HepG2 (cell line): Measurements from ENCODE around the gene NOS1AP. TPM values are rescaled to one million over a fixed set of nuclear protein-coding genes. Genes with fewer than 3 reads are reported as not detected.

ENCODE experiments used
- ATAC-seq: fragments of 200-7000 bp; cut with Tn5 transposase; 3 replicates; pipeline ENCODE4 v1.9.1; 2020; ENCODE audit warnings: mild to moderate bottlenecking, moderate library complexity
- BruUV-seq: library from RNA; stranded (reverse); fragments of 400-500 nt; replicated peaks from 2 replicates; lab custom pipeline; 2021; lab: Mats Ljungman, UMichigan
- CTCF ChIA-PET: fragments of 300-600 bp; formaldehyde crosslinking; extraction: SDS; loops from one replicate; lab custom pipeline; 2021; ENCODE audit warnings: low total read pairs, inconsistent platforms, low intra/inter-chr PET ratio; lab: Yijun Ruan, JAX
- POLR2A ChIA-PET: fragments of 350-600 bp; sonication (Branson Sonifier 250); formaldehyde crosslinking; loops from one replicate; lab custom pipeline; 2020; ENCODE audit warnings: antibody characterized with exemption, inconsistent platforms; lab: Yijun Ruan, JAX
- DNase-seq: peaks from one replicate; pipeline ENCODE4 v3.0.0-alpha.2; 2015; ENCODE audit warnings: low spot score
- FAIRE-seq: peaks from 3 replicates; lab custom pipeline; 2011; peaks lifted over from hg19 to GRCh38; lab: Jason Lieb, UNC
- H2AFZ ChIP-seq: one replicate; pipeline ENCODE4 v1.6.1; 2011; ENCODE audit warnings: low read length, inconsistent platforms
- H3K27ac ChIP-seq: fragments of 300-600 bp; 3 replicates; pipeline ENCODE4 v1.8.0; 2011; ENCODE audit warnings: mixed run types, mild to moderate bottlenecking, mixed read lengths, low read length, inconsistent platforms; ENCODE audit not compliant: insufficient read depth; ENCODE audit errors: extremely low read length
- H3K27me3 ChIP-seq, 2 experiments: fragments of 200-600 bp in 1 of 2; 2 replicates in 1 of 2; 3 replicates in 1 of 2; pipeline versions ENCODE4 v1.6.0 to v1.8.0; 2011; ENCODE audit warnings: low read length in 2 of 2, mild to moderate bottlenecking in 2 of 2, moderate library complexity in 2 of 2, inconsistent platforms in 1 of 2; ENCODE audit not compliant: insufficient read depth in 2 of 2, control insufficient read depth in 1 of 2
- H3K36me3 ChIP-seq, 2 experiments: fragments of 200-600 bp in 1 of 2; replicated peaks in 1 of 2; 2 replicates in 1 of 2; 3 replicates in 1 of 2; pipeline versions ENCODE4 v1.5.1 to v1.8.0; 2011; ENCODE audit warnings: low read length in 2 of 2, inconsistent platforms in 1 of 2; ENCODE audit not compliant: insufficient read depth in 2 of 2, control insufficient read depth in 1 of 2
- H3K4me1 ChIP-seq: 2 replicates; pipeline ENCODE4 v1.5.1; 2012; ENCODE audit warnings: low read length, inconsistent platforms; ENCODE audit not compliant: insufficient read depth
- H3K4me2 ChIP-seq: 2 replicates; pipeline ENCODE4 v1.6.0; 2011; ENCODE audit warnings: low read depth, low read length, inconsistent platforms
- H3K4me3 ChIP-seq, 3 experiments: fragments of 200-600 bp in 1 of 3; sonication (generic), shearing (Covaris generic) in 1 of 3; replicated peaks in 1 of 3; 2 replicates each; pipeline ENCODE4 v1.5.1; 2011 to 2016; ENCODE audit warnings: low read length in 3 of 3, inconsistent platforms in 2 of 3, low read depth in 2 of 3, mild to moderate bottlenecking in 2 of 3, control low read depth in 1 of 3, mixed read lengths in 1 of 3; ENCODE audit not compliant: insufficient read depth in 1 of 3
- H3K79me2 ChIP-seq: one replicate; pipeline ENCODE4 v1.6.1; 2011; ENCODE audit warnings: low read length, inconsistent platforms; ENCODE audit not compliant: insufficient read depth
- H3K9ac ChIP-seq: 2 replicates; pipeline ENCODE4 v1.6.0; 2011; ENCODE audit warnings: mild to moderate bottlenecking, low read depth, low read length, inconsistent platforms; ENCODE audit not compliant: insufficient read depth
- H3K9me3 ChIP-seq: 2 replicates; pipeline ENCODE4 v1.5.1; 2012; ENCODE audit warnings: mild to moderate bottlenecking, low read length
- H4K20me1 ChIP-seq: 2 replicates; pipeline ENCODE4 v1.6.0; 2011; ENCODE audit warnings: inconsistent platforms, mild to moderate bottlenecking, low read length, moderate library complexity; ENCODE audit not compliant: insufficient read depth
- ATF6 ChIP-seq: sonication (generic); formaldehyde crosslinking; conservative IDR thresholded peaks from 2 replicates; pipeline ENCODE4 v1.4.0; 2020; ENCODE audit warnings: missing genetic modification reagents
- ATF7 ChIP-seq, 2 experiments: fragments of 450-650 bp in 1 of 2; sonication (generic) in 1 of 2; formaldehyde crosslinking in 1 of 2; IDR thresholded peaks; 2 replicates each; pipeline versions ENCODE4 v1.4.0 to v1.6.1; 2016 to 2020; ENCODE audit warnings: antibody characterized with exemption in 1 of 2, mild to moderate bottlenecking in 1 of 2, missing genetic modification reagents in 1 of 2
- CREB1 ChIP-seq, 2 experiments: fragments of 450-650 bp in 1 of 2; IDR thresholded peaks; 2 replicates each; pipeline ENCODE4 v1.6.1; 2016 to 2017; ENCODE audit warnings: control low read depth in 1 of 2, mild to moderate bottlenecking in 1 of 2, missing compliant biosample characterization in 1 of 2, missing genetic modification characterization in 1 of 2
- CREB3 ChIP-seq: sonication (generic); formaldehyde crosslinking; IDR thresholded peaks from 2 replicates; pipeline ENCODE4 v1.5.0; 2020; ENCODE audit warnings: missing genetic modification reagents
- GFI1 ChIP-seq: sonication (generic); formaldehyde crosslinking; IDR thresholded peaks from 2 replicates; pipeline ENCODE4 v1.5.0; 2020; ENCODE audit warnings: missing genetic modification reagents, mild to moderate bottlenecking, borderline replicate concordance
- NR3C1 ChIP-seq: sonication (generic); formaldehyde crosslinking; IDR thresholded peaks from 2 replicates; pipeline ENCODE4 v1.4.0; 2020; ENCODE audit warnings: missing genetic modification reagents
- ZEB1 ChIP-seq: IDR thresholded peaks from 2 replicates; pipeline ENCODE4 v1.6.1; 2012; ENCODE audit warnings: mild to moderate bottlenecking, low read depth, inconsistent platforms; ENCODE audit not compliant: insufficient replicate concordance
- ZNF354B ChIP-seq: sonication (generic); formaldehyde crosslinking; IDR thresholded peaks from 2 replicates; pipeline ENCODE4 v1.8.0; 2022; ENCODE audit warnings: mild to moderate bottlenecking, missing genetic modification reagents
- ZNF691 ChIP-seq: sonication (generic); formaldehyde crosslinking; IDR thresholded peaks from 2 replicates; pipeline ENCODE4 v1.4.0; 2020; ENCODE audit warnings: missing genetic modification reagents, low read depth, mild to moderate bottlenecking, borderline replicate concordance
- WGBS: methylation state at CpG from one replicate; pipeline ENCODE4 v1.1.6; 2017; ENCODE audit warnings: low lambda C conversion rate; 5-methylcytosine and 5-hydroxymethylcytosine counted together
- in situ Hi-C: cut with HindIII; loops from 2 replicates; pipeline ENCODE4 v1.10.0; 2017; ENCODE audit warnings: low pct_unique_long_range_greater_than_20kb; ENCODE audit not compliant: extremely low pct_ligation_motif_present
- intact Hi-C: fragments of 100-400 bp; cut with micrococcal nuclease; formaldehyde crosslinking; loops from one replicate; pipeline ENCODE4 v1.10.0; 2022; ENCODE audit not compliant: unreplicated experiment
- polyA plus RNA-seq, 8 experiments: library from polyadenylated mRNA; depleted of rRNA in 3 of 8; stranded (reverse) in 7 of 8; unstranded in 1 of 8; fragments of >200 nt; fragmentation: Illumina TruSeq in 4 of 8; extraction: Trizol in 4 of 8; gene quantifications; 2 replicates each; pipeline versions ENCODE4 v1.2.1 to v1.2.3, GENCODE V29; 2011 to 2016; ENCODE audit warnings: low read depth in 4 of 8, missing spikeins in 1 of 8, mixed read lengths in 1 of 8; ENCODE audit not compliant: insufficient read depth in 1 of 8
- total RNA-seq, 5 experiments: library from RNA; depleted of rRNA; stranded (reverse); fragments of >200 nt; fragmentation: Illumina TruSeq; extraction: Trizol; gene quantifications; 2 replicates each; pipeline ENCODE4 v1.2.3, GENCODE V29; 2016; ENCODE audit warnings: low read depth in 1 of 5

The NOS1AP gene
- total and polyA plus RNA-seq, 2 of the 13 experiments (the other 11 are each of a cell fraction or from before 2014, with no cell fraction given) = 2.0 to 3.3 TPM

- no peak for TF ChIP-seq CREB3
- TF ChIP-seq GFI1 (CRISPR knock-in tag) = no peak
- TF ChIP-seq CREB1 (IDR thresholded peaks at IDR 0.05) = no peak
- TF ChIP-seq CREB1 (CRISPR knock-in tag; IDR thresholded peaks at IDR 0.05) = no peak
- no peak for TF ChIP-seq NR3C1 (CRISPR knock-in tag)
Measured at GRCh38 chr1:162025541-162025940, 44.0 kb upstream of the NOS1AP start (continued).

GRCh38 chr1:162026881-162027280, 42.6 kb upstream of the NOS1AP start:
- no peak overlapping the region for H3K4me2 ChIP-seq
- no peak overlapping the region for H2AFZ ChIP-seq
- POLR2A ChIA-PET = no interaction called here
- TF ChIP-seq ATF7 (IDR thresholded peaks at IDR 0.05) (no peak), ATF7 (CRISPR knock-in tag; IDR thresholded peaks at IDR 0.05) (no peak), ZNF354B (CRISPR knock-in tag) (no peak), ZEB1 (no peak), ATF6 (CRISPR knock-in tag) (no peak), ZNF691 (no peak)
- H3K4me1 ChIP-seq = 0 out of 2 replicates have a peak, but pooled peaks cover 5% of the 10 kb centered on the region
- H4K20me1 ChIP-seq = no peaks in the 10 kb centered on the region
- DNase-seq (no peak), ATAC-seq (no peak), FAIRE-seq (no peak)
- H3K4me3 ChIP-seq = no peak overlapping the region
- peaks cover 3 to 46% of the 10 kb centered on the region in 2 experiments for H3K27me3 ChIP-seq
- intact Hi-C loops = no loop called here
- CTCF ChIA-PET = no interaction called here
- H3K9ac ChIP-seq = no peak overlapping the region
- in situ Hi-C loops = loop anchor here (5.0 kb wide), 1 partner anchor 235 kb away; no protein-coding TSS in a partner anchor
- H3K9me3 ChIP-seq = peaks cover 9% of the 10 kb centered on the region; the same call in 1 of the 2 replicates
- H3K27ac ChIP-seq = no peak overlapping the region
- H3K79me2 ChIP-seq = no peaks in the 10 kb centered on the region
- no TSS peak for BruUV-seq
- 8% methylated on average over 2 of the region's 2 CpGs for WGBS
- no peaks in the 10 kb centered on the region for H3K36me3 ChIP-seq
